Left ventricle myocardium inferior (tissue), 1 donor: ENCODE data around the gene MEOX1. TPM values are rescaled to one million over a fixed set of nuclear protein-coding genes. Genes with fewer than 3 reads are reported as not detected.

Experiments used
- DNase-seq: peaks from one replicate; pipeline ENCODE4 v3.0.0-alpha.2; 2020
- H3K27ac ChIP-seq: fragments of 200-600 bp; replicated peaks from 2 replicates; pipeline ENCODE4 v1.8.0; 2021
- H3K27me3 ChIP-seq: fragments of 200-600 bp; 2 replicates; pipeline ENCODE4 v1.8.0; 2021; ENCODE audit warnings: low read depth
- H3K36me3 ChIP-seq: fragments of 200-600 bp; 2 replicates; pipeline ENCODE4 v1.8.0; 2021
- H3K4me1 ChIP-seq: fragments of 200-600 bp; 2 replicates; pipeline ENCODE4 v1.8.0; 2021
- H3K4me3 ChIP-seq: fragments of 200-600 bp; 2 replicates; pipeline ENCODE4 v1.8.0; 2021; ENCODE audit warnings: mild to moderate bottlenecking, moderate library complexity
- H3K9me3 ChIP-seq: fragments of 200-600 bp; replicated peaks from 2 replicates; pipeline ENCODE4 v1.8.0; 2021
- intact Hi-C: fragments of 100-400 bp; cut with micrococcal nuclease; formaldehyde crosslinking; loops from one replicate; pipeline ENCODE4 v1.11.0; 2022
- total RNA-seq: library from RNA; stranded (reverse); fragmentation: NEBNext Ultra II Directional; extraction: Animal tissue kit (Norgen Biotek cat#: 25700); gene quantifications from one replicate; pipeline ENCODE4 v1.2.1, GENCODE V29; 2021
- TF ChIP-seq, protein P1 (sequence below): fragments of 200-600 bp; IDR thresholded peaks from 2 replicates; pipeline ENCODE4 v1.8.0; 2021; ENCODE audit warnings: antibody characterized with exemption, mild to moderate bottlenecking, borderline replicate concordance
- donor health status: DM: no; HTN: yes; CAD: no; lungs with severe emphysema.

The MEOX1 gene
- total RNA-seq, 1 donor from 2014 or later: 8.4 TPM

DNA sequence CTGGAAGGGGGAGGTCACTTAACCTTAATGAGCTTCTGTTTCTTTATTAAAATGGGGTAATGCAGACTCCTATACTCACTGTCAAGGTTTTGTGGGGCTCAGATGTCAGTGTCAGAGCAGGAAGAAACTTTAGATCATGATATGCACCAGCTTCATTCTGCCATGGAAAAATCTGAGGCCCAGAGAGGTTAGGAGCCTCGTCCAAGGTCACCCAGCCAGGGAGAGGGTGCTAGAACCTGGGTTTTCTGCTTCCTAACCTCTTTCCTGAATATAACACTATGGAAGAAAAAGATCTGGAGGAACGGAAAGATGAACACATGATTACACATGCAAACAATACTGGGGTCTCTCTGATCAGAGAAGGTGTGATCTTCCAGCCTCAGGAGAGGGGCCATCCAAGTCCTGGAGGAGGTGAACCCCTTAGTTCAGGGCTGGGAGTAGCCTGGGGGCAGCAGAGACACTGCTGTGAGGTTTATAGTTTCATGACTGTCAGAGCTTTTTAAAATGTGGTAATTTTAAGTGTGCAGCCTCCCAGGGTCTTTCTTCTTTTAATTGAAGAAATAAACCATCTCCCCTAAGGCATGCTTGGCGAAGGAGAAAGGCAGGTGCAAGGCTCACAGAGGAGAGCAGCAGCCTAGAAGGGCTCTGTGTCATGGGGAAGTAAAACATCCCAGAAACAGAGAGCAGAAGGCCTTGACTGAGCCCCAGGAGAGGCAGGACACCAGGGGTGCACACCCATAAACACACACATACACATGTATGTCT is 10.2 kb upstream of the MEOX1 start:
- H3K9me3 ChIP-seq: no peaks in the 10 kb centered on the region
- DNase-seq: no peak
- TF ChIP-seq, protein P1, sequence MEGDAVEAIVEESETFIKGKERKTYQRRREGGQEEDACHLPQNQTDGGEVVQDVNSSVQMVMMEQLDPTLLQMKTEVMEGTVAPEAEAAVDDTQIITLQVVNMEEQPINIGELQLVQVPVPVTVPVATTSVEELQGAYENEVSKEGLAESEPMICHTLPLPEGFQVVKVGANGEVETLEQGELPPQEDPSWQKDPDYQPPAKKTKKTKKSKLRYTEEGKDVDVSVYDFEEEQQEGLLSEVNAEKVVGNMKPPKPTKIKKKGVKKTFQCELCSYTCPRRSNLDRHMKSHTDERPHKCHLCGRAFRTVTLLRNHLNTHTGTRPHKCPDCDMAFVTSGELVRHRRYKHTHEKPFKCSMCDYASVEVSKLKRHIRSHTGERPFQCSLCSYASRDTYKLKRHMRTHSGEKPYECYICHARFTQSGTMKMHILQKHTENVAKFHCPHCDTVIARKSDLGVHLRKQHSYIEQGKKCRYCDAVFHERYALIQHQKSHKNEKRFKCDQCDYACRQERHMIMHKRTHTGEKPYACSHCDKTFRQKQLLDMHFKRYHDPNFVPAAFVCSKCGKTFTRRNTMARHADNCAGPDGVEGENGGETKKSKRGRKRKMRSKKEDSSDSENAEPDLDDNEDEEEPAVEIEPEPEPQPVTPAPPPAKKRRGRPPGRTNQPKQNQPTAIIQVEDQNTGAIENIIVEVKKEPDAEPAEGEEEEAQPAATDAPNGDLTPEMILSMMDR: no peak
- no peak overlapping the region for H3K27ac ChIP-seq
- H3K27me3 ChIP-seq: no peaks in the 10 kb centered on the region
- H3K4me1 ChIP-seq: peaks cover 13% of the 10 kb centered on the region
- no peak overlapping the region for H3K4me3 ChIP-seq
- intact Hi-C loops: loop anchor here (2.0 kb wide), 1 partner anchor 95 kb away; no protein-coding TSS in a partner anchor
- H3K36me3 ChIP-seq: no peaks in the 10 kb centered on the region

DNA sequence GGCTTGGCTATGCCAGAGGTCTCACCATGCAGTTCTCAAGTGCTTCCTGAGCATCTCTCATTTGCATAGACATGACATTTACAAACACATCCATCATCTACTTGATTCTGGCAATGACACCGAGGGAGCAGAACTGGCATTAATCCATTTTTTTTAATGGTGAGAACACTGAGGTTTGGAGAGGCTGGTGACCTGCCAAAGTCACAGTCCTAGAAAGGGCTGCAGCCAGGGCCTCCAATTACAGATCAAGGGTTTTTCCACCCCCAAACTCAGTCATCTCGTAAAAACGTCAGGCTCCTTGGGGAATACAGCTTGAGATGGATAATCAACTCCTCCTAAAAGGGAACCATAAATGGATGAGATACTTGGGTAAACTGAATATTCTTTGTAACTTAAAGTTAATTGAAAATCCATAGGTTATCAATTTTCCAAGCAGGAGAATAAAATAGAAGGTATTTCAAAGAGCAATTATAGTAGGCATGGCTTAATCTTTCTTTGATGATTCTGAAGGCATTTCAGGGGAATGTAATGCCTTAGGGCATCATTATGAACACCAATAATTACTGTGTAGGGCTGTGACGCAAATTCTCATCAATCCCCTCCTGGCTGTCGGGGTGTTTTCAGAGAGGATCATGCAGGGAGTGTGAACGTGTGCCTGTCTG is 9.4 kb upstream of the MEOX1 start:
- H3K36me3 ChIP-seq: no peaks in the 10 kb centered on the region

DNA sequence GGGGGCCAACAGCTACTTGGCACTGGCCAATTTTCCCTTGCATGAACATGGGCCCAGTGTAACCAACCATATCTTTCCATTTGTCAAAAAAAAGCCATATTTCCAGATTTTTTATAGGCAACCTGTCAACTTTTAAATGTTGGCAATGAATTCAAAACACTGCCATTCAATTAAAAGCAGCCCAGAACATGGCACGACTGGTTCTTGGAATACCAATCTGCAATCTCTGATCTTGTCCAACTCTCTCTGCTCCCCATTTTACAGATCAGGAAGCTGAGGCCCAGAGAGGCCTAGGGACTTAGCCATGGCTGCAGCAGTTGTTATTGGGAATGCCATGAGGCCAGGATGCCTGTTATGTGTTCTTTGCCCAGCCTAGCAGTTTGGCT is 8.9 kb upstream of the MEOX1 start:
- DNase-seq: no peak
- no peak overlapping the region for H3K27ac ChIP-seq
- H3K4me3 ChIP-seq: no peak overlapping the region
- H3K4me1 ChIP-seq: peaks cover 15% of the 10 kb centered on the region
- TF ChIP-seq, protein P1: no peak
- no peaks in the 10 kb centered on the region for H3K9me3 ChIP-seq
- intact Hi-C loops: no loop called here
- no peaks in the 10 kb centered on the region for H3K36me3 ChIP-seq
- peaks cover under 1% of the 10 kb centered on the region for H3K27me3 ChIP-seq

More for the DNA sequence above, 9.4 kb upstream of the MEOX1 start:
- no peak overlapping the region for H3K27ac ChIP-seq
- intact Hi-C loops: no loop called here
- no peak overlapping the region for H3K4me3 ChIP-seq
- DNase-seq: no peak
- TF ChIP-seq, protein P1: no peak
- peaks cover 13% of the 10 kb centered on the region for H3K4me1 ChIP-seq
- no peaks in the 10 kb centered on the region for H3K9me3 ChIP-seq
- no peaks in the 10 kb centered on the region for H3K27me3 ChIP-seq

- Histone ChIP-seq H3K4me1 (peaks cover 21% of the 10 kb centered on the region), H3K27ac (no peak overlapping the region), H3K9me3 (no peaks in the 10 kb centered on the region), H3K27me3 (peaks cover 6% of the 10 kb centered on the region), H3K36me3 (no peaks in the 10 kb centered on the region), H3K4me3 (no peak overlapping the region)
- intact Hi-C loops: no loop called here
- no peak for DNase-seq
- TF ChIP-seq, protein P1: no peak
Measured at GRCh38 chr17:43669971-43670644, 8.4 kb upstream of the MEOX1 start.

DNA sequence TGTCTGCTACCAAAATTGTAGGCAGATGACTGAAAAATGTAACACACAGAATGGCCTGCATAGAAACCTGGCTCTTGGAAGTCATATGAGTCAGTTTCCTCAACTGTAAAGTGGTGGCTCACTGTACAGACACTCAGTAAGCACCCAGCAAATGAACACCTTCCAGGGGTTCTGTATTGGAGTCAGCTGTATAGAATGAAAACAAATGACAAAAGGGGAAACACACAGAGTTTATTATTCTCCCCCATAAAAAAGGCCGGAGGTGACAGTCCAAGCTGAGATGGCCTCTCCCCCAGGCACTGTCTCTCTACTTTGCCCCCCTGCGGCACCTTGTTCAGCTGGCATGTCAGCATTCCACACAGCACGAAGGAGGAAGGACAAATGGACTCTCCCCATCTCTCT is 6.2 kb upstream of the MEOX1 start:
- peaks cover 41% of the 10 kb centered on the region for H3K4me1 ChIP-seq
- H3K36me3 ChIP-seq: no peaks in the 10 kb centered on the region
- no peaks in the 10 kb centered on the region for H3K9me3 ChIP-seq
- no peak overlapping the region for H3K27ac ChIP-seq
- TF ChIP-seq, protein P1: no peak
- no peak overlapping the region for H3K4me3 ChIP-seq
- DNase-seq: no peak
- peaks cover 15% of the 10 kb centered on the region for H3K27me3 ChIP-seq
- intact Hi-C loops: no loop called here
